K562 (cell line): ENCODE results near the gene CTNNA3. TPM values are rescaled to one million over a fixed set of nuclear protein-coding genes. Genes with fewer than 3 reads are reported as not detected.

Experiments used
- ATAC-seq: fragments of 200-7000 bp; cut with Tn5 transposase; 3 replicates; pipeline ENCODE4 v1.9.1; 2020; ENCODE audit warnings: moderate library complexity
- BruUV-seq: library from RNA; stranded (reverse); fragments of 400-500 nt; replicated peaks from 2 replicates; lab custom pipeline; 2021; lab: Mats Ljungman, UMichigan
- CTCF ChIA-PET: fragments of 300-600 bp; formaldehyde crosslinking; extraction: SDS; loops from one replicate; lab custom pipeline; 2021; ENCODE audit warnings: low intra/inter-chr PET ratio; lab: Yijun Ruan, JAX
- POLR2A ChIA-PET: fragments of 300-600, 350-650 bp; sonication (Branson Sonifier 250); formaldehyde crosslinking; extraction: SDS; loops from one replicate; lab custom pipeline; 2021; ENCODE audit warnings: antibody characterized with exemption, inconsistent platforms; lab: Yijun Ruan, JAX
- DNase-seq, 4 experiments: peaks; one replicate each; pipeline versions ENCODE4 v3.0.0 to v3.0.0-alpha.2; 2011 to 2018; ENCODE audit warnings: low spot score in 3 of 4, mixed read lengths in 3 of 4; ENCODE audit errors: extremely low read depth in 1 of 4
- FAIRE-seq: peaks from 2 replicates; lab custom pipeline; 2011; peaks lifted over from hg19 to GRCh38; lab: Jason Lieb, UNC
- H2AFZ ChIP-seq: 2 replicates; pipeline ENCODE4 v1.6.0; 2011; ENCODE audit warnings: low read depth, low read length, control low read depth, inconsistent platforms
- H3K27ac ChIP-seq: fragments of 200-600 bp; 3 replicates; pipeline ENCODE4 v1.8.0; 2011; ENCODE audit warnings: low read depth, mild to moderate bottlenecking, control low read depth, inconsistent platforms, low read length, moderate library complexity, mixed read lengths; ENCODE audit errors: extremely low read depth
- H3K27me3 ChIP-seq, 2 experiments: fragments of 300-600 bp in 1 of 2; 2 replicates in 1 of 2; 3 replicates in 1 of 2; pipeline versions ENCODE4 v1.6.0 to v1.8.0; 2011; ENCODE audit warnings: inconsistent platforms in 2 of 2, low read length in 2 of 2, mild to moderate bottlenecking in 1 of 2, mixed read lengths in 1 of 2, moderate library complexity in 1 of 2; ENCODE audit not compliant: control insufficient read depth in 2 of 2, insufficient read depth in 2 of 2
- H3K36me3 ChIP-seq: fragments of 300-600 bp; 3 replicates; pipeline ENCODE4 v1.8.0; 2011; ENCODE audit warnings: mild to moderate bottlenecking, low read length, inconsistent platforms; ENCODE audit not compliant: control insufficient read depth, insufficient read depth
- H3K4me1 ChIP-seq, 2 experiments: fragments of 200-600 bp in 1 of 2; replicated peaks in 1 of 2; 2 replicates in 1 of 2; 3 replicates in 1 of 2; pipeline versions ENCODE4 v1.5.1 to v1.8.0; 2011; ENCODE audit warnings: inconsistent platforms in 2 of 2, low read length in 2 of 2, mild to moderate bottlenecking in 1 of 2, mixed read lengths in 1 of 2, moderate library complexity in 1 of 2; ENCODE audit not compliant: control insufficient read depth in 2 of 2, insufficient read depth in 2 of 2
- H3K4me2 ChIP-seq: 2 replicates; pipeline ENCODE4 v1.6.1; 2011; ENCODE audit warnings: low read length, control low read depth, inconsistent platforms, mixed read lengths; ENCODE audit not compliant: insufficient read depth
- H3K4me3 ChIP-seq: fragments of 200-600 bp; sonication (generic), shearing (Covaris generic); 2 replicates; pipeline ENCODE4 v1.5.1; 2016; ENCODE audit warnings: control low read depth, inconsistent platforms
- H3K79me2 ChIP-seq: fragments of 200-600 bp; 3 replicates; pipeline ENCODE4 v1.8.0; 2011; ENCODE audit warnings: low read length, inconsistent platforms; ENCODE audit not compliant: control insufficient read depth, insufficient read depth
- H3K9ac ChIP-seq, 2 experiments: 2 replicates each; pipeline versions ENCODE4 v1.6.0 to v1.6.1; 2011; ENCODE audit warnings: low read depth in 2 of 2, low read length in 2 of 2, control low read depth in 1 of 2, inconsistent platforms in 1 of 2, mild to moderate bottlenecking in 1 of 2, mixed read lengths in 1 of 2; ENCODE audit not compliant: insufficient read depth in 1 of 2
- H3K9me1 ChIP-seq: one replicate; pipeline ENCODE4 v1.6.0; 2011; ENCODE audit warnings: inconsistent platforms, mild to moderate bottlenecking, low read length, moderate library complexity; ENCODE audit not compliant: control insufficient read depth, insufficient read depth
- H3K9me3 ChIP-seq: replicated peaks from 2 replicates; pipeline ENCODE4 v1.5.1; 2011; ENCODE audit warnings: low read depth, low read length, inconsistent platforms; ENCODE audit not compliant: control insufficient read depth, insufficient read depth
- H4K20me1 ChIP-seq: replicated peaks from 2 replicates; pipeline ENCODE4 v1.6.1; 2011; ENCODE audit warnings: low read length, inconsistent platforms, mixed read lengths; ENCODE audit not compliant: control insufficient read depth, insufficient read depth
- DPF2 ChIP-seq: fragments of 450-650 bp; IDR thresholded peaks from 2 replicates; pipeline ENCODE4 v1.6.1; 2016
- RFX5 ChIP-seq: IDR thresholded peaks from 2 replicates; pipeline ENCODE4 v1.6.1; 2011; ENCODE audit warnings: low read depth, mild to moderate bottlenecking, improper control_type of control experiment, low read length
- ZBED1 ChIP-seq: IDR thresholded peaks from 2 replicates; pipeline ENCODE4 v1.6.1; 2014
- ZSCAN32 ChIP-seq: fragments of 450-650 bp; formaldehyde crosslinking; IDR thresholded peaks from 2 replicates; pipeline ENCODE4 v1.4.0; 2020; ENCODE audit warnings: mild to moderate bottlenecking, moderate library complexity
- WGBS: fragments of 100-300 bp; shearing (Covaris generic); methylation state at CpG from one replicate; pipeline ENCODE4 v1.1.6; 2016; ENCODE audit warnings: low coverage, mixed read lengths; ENCODE audit not compliant: insufficient coverage; ENCODE audit errors: missing lambda C conversion rate; 5-methylcytosine and 5-hydroxymethylcytosine counted together
- in situ Hi-C: fragments of 300-500 bp; cut with MboI; formaldehyde crosslinking; loops from 4 replicates; pipeline ENCODE4 v1.15.0; 2018; ENCODE audit warnings: inconsistent platforms, mixed read lengths
- intact Hi-C: fragments of 100-400 bp; cut with micrococcal nuclease; formaldehyde crosslinking; loops from 2 replicates; pipeline ENCODE4 v1.14.2; 2022
- polyA plus RNA-seq, 8 experiments: library from polyadenylated mRNA; depleted of rRNA in 4 of 8; stranded (reverse) in 5 of 8; unstranded in 3 of 8; fragments of >200 nt; fragmentation: Nextera tagmentation in 2 of 8; fragmentation: Illumina TruSeq in 1 of 8; extraction: Ambion mirVana in 2 of 8; extraction: Trizol in 1 of 8; gene quantifications; 2 replicates each; pipeline versions ENCODE4 v1.2.1 to v1.2.3, GENCODE V29; 2011 to 2014; ENCODE audit warnings: inconsistent platforms in 1 of 8, missing spikeins in 1 of 8
- total RNA-seq, 7 experiments: library from RNA; depleted of rRNA in 6 of 7; stranded (reverse); fragments of >200 nt in 6 of 7; fragmentation: Illumina TruSeq in 2 of 7; extraction: Trizol in 2 of 7; gene quantifications; 2 replicates each; pipeline versions ENCODE4 v1.2.1 to v1.2.3, GENCODE V29; 2011 to 2021; ENCODE audit warnings: low replicate concordance in 1 of 7
- TF ChIP-seq, protein P1 (sequence below): fragments of 450-650 bp; IDR thresholded peaks from 2 replicates; pipeline ENCODE4 v1.6.1; 2016; ENCODE audit warnings: mild to moderate bottlenecking
- TF ChIP-seq, protein P2 (sequence below): fragments of 250-450 bp; sonication (Bioruptor Pico); IDR thresholded peaks from 2 replicates; pipeline ENCODE4 v1.5.0; 2022; ENCODE audit warnings: mild to moderate bottlenecking

The CTNNA3 gene
- total and polyA plus RNA-seq, 9 of the 15 experiments (the other 6 are each of a cell fraction or from before 2014, with no cell fraction given) = 0.04 TPM; not detected in 8

DNA sequence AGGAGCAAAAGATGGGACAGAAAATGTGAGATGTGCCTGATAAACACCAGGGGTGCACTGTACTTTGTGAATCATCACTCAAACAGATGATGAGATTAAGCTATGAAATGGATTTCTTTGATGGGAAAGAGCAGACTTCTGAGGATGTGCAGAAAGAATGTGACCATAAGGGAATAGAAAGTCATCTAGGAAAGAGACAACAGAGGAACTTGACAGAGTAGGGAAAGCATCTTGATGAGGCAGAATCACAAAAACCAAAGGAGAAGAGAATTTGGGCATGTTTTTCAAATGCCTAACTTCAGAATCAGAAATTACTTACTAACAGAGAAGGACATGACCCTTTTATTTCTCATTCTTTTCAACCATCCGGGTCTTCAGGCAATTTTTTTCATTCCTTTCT, 852.6 kb downstream of the CTNNA3 start (continued):
- TF ChIP-seq, protein P1, sequence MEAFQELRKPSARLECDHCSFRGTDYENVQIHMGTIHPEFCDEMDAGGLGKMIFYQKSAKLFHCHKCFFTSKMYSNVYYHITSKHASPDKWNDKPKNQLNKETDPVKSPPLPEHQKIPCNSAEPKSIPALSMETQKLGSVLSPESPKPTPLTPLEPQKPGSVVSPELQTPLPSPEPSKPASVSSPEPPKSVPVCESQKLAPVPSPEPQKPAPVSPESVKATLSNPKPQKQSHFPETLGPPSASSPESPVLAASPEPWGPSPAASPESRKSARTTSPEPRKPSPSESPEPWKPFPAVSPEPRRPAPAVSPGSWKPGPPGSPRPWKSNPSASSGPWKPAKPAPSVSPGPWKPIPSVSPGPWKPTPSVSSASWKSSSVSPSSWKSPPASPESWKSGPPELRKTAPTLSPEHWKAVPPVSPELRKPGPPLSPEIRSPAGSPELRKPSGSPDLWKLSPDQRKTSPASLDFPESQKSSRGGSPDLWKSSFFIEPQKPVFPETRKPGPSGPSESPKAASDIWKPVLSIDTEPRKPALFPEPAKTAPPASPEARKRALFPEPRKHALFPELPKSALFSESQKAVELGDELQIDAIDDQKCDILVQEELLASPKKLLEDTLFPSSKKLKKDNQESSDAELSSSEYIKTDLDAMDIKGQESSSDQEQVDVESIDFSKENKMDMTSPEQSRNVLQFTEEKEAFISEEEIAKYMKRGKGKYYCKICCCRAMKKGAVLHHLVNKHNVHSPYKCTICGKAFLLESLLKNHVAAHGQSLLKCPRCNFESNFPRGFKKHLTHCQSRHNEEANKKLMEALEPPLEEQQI = no peak

DNA sequence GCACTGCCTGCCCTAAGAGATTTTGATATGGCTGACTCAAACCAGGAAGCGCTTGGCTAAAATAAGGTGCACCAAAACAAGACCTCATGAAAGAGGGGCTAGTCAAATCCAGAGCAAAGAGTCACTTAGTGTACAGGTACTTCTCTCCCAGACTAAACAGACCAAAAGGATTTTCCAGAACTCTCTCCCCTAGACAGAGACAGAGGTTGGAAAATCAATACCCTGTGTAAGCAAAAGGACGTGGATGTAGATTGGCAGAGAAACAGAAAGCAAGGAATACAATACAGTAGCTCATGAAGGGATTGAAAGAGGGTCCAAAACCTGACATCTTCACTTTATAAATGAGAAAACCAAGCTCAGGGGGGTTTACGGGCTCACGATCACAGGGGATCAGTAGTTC, 853.1 kb downstream of the CTNNA3 start:
- intact Hi-C loops (no loop called here), in situ Hi-C loops (no loop called here)
- Histone ChIP-seq H3K4me3 (no peak overlapping the region), H3K4me2 (no peak overlapping the region), H3K9ac (no peak overlapping the region), H3K27ac (no peak overlapping the region), H3K79me2 (no peaks in the 10 kb centered on the region), H2AFZ (no peak overlapping the region), H3K9me3 (no peaks in the 10 kb centered on the region), H3K4me1 (no peaks in the 10 kb centered on the region), H3K9me1 (no peaks in the 10 kb centered on the region), H3K36me3 (no peaks in the 10 kb centered on the region), H3K27me3 (no peaks in the 10 kb centered on the region), H4K20me1 (no peaks in the 10 kb centered on the region)
- CTCF ChIA-PET = no interaction called here
- DNase-seq = no peak
- no TSS peak for BruUV-seq
- POLR2A ChIA-PET = no interaction called here
- 2% methylated on average over 3 of the region's 4 CpGs for WGBS
- TF ChIP-seq ZSCAN32 (no peak), ZBED1 (no peak), DPF2 (no peak), RFX5 (no peak)
- TF ChIP-seq, protein P2, sequence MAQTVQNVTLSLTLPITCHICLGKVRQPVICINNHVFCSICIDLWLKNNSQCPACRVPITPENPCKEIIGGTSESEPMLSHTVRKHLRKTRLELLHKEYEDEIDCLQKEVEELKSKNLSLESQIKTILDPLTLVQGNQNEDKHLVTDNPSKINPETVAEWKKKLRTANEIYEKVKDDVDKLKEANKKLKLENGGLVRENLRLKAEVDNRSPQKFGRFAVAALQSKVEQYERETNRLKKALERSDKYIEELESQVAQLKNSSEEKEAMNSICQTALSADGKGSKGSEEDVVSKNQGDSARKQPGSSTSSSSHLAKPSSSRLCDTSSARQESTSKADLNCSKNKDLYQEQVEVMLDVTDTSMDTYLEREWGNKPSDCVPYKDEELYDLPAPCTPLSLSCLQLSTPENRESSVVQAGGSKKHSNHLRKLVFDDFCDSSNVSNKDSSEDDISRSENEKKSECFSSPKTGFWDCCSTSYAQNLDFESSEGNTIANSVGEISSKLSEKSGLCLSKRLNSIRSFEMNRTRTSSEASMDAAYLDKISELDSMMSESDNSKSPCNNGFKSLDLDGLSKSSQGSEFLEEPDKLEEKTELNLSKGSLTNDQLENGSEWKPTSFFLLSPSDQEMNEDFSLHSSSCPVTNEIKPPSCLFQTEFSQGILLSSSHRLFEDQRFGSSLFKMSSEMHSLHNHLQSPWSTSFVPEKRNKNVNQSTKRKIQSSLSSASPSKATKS = no peak
- no peak for FAIRE-seq
- ATAC-seq = no peak
